IPS-NIHi7 (cell line): ENCODE measurements around the gene LRRIQ1.
A peak's percentile ranks its signal among the peaks of the same experiment; 100 is the strongest.

Experiments used
- DNase-seq: peaks from one replicate; pipeline ENCODE4 v3.0.0; 2012; ENCODE audit warnings: mixed read lengths; ENCODE audit errors: extremely low spot score

LRRIQ1 gene

GRCh38 chr12:85057370-85057963 is 21.3 kb downstream of the LRRIQ1 start:
- peak; percentile 25 for DNase-seq

GRCh38 chr12:85058339-85058738 is 22.2 kb downstream of the LRRIQ1 start:
- no peak for DNase-seq

DNA sequence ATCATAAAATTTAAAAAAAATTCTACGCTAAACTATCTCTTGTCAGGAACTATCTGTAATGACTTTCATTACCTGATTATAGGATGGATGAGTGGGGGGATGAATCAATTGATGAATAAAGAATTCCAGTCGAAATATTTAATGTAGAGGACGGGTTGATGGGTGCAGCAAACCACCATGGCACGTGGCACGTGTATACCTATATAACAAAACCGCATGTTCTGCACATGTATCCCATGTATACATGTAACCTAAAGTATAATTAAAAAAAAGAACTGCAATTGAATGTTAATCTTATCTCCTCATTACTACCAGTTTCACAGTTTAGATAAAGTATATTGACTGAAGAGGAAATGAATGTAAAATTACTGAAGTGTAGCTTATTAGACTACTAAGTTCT is 23.4 kb downstream of the LRRIQ1 start:
- no peak for DNase-seq

DNA sequence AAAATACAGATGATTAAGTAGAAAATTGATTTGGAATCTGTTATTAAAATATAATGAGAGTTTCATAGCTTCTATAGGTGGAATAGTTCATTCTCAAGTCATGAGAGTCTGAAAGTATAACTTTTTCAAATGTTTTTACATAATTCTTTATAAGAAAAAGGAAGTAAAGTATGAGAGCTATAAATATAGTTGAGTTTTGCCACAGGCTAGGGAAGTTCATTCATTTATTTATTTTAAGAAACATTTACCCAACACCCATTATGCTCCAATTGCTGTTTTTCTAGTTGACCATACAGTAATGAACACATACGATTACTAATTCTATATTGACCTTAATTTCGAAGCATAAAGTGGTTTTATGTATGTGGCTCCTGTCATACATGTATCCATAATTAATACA is 24.8 kb downstream of the LRRIQ1 start:
- DNase-seq, result no peak

DNA sequence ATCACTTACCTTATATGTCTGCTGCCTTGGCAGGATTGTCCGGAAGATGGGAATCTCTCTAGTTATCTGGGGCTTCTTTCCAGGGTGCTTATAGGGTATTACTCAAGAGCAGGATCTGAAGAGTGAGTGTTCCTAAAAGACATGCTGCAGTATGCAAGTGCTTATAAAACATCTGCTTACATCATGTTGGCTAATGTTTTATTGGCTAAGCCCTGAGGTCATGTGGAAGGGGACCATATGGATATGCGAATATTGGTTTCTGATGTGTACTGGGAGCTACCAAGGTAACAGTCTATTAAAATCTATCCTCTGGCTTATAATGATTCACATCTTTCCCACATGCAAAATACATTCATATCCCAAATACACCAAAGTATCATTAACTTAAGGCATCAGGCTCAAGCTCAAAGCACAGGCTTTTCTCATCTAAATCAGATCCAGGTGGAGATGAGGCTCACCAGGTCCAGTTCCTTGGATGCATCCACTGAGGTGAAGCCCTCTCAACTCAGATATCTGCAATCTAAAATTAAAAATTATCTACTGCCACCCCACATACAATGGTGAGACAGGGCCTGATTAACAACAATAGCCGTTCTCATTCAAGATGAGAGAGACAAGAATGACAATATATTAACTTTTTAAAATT is 29.8 kb downstream of the LRRIQ1 start:
- no peak for DNase-seq

- no peak for DNase-seq
Measured at GRCh38 chr12:85072826-85073225, 36.7 kb downstream of the LRRIQ1 start.

GRCh38 chr12:85076688-85077430 is 40.7 kb downstream of the LRRIQ1 start:
- peak; percentile 60 for DNase-seq

DNA sequence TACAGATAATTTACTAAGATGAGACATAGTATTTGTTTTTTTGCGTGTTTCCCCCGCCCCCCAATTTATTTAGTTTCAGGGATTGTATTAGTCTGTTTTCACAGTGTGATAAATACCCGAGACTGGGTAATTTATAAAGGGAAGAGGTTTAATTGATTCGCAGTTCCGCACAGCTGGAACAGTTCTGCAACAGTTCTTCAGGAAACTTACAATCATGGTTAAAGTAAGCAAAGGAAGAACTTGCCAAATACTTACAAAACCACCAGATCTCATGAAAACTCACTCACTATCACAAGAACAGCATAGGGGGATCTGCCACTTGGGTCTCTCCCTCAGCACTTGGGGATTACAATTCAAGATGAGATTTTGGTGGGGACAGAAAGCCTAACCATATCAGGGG is 48.9 kb downstream of the LRRIQ1 start:
- DNase-seq, result no peak

- peak; percentile 5 for DNase-seq
Measured at GRCh38 chr12:85089792-85090191, 53.6 kb downstream of the LRRIQ1 start.

- DNase-seq, result no peak
Measured at GRCh38 chr12:85092814-85093370, 56.7 kb downstream of the LRRIQ1 start.

- no peak for DNase-seq
Measured at GRCh38 chr12:85095501-85095900, 59.4 kb downstream of the LRRIQ1 start.

DNA sequence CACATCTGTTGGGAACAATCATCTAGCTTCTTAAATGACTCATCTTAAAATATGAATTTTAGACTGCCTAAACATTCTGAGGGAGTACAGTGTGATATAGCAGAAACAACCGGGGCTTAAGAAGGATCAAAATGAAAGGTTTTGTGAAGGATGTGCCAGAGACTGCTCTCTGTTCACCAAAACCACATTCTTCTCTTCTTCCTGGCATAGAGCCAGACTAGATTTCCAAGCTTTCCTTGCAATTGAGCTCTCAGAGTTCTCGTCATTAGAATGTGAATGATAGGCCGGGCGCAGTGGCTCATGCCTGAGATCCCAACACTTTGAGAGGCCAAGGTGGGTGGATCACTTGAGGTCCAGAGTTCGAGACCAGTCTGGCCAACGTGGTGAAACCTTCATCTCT is 94.5 kb downstream of the LRRIQ1 start:
- no peak for DNase-seq

- no peak for DNase-seq
Measured at GRCh38 chr12:85138833-85139232, 102.7 kb downstream of the LRRIQ1 start.

GRCh38 chr12:85147331-85147730 is 111.2 kb downstream of the LRRIQ1 start:
- DNase-seq, result no peak

GRCh38 chr12:85152311-85152729 is 116.2 kb downstream of the LRRIQ1 start:
- DNase-seq, result no peak

DNA sequence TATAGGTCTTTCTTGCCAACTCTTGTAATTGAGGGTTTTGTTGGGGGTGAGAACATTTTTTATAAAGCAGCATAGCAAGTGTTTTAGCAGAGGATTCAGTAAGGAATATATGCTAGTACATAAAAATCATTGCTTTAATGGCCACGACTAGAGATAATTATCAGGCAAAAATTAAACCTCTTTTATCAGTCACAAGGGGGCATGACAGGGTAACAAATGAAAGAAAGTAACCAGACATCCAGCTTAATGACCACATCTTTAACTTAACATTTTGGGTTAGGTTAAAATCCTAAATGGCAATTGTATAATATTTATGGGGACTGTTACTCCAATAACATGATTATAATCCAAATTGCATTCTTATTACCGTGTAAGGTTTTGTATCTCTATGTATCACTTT is 119.6 kb downstream of the LRRIQ1 start:
- DNase-seq, result no peak

- no peak for DNase-seq
Measured at GRCh38 chr12:85156569-85156968, 120.4 kb downstream of the LRRIQ1 start.

DNA sequence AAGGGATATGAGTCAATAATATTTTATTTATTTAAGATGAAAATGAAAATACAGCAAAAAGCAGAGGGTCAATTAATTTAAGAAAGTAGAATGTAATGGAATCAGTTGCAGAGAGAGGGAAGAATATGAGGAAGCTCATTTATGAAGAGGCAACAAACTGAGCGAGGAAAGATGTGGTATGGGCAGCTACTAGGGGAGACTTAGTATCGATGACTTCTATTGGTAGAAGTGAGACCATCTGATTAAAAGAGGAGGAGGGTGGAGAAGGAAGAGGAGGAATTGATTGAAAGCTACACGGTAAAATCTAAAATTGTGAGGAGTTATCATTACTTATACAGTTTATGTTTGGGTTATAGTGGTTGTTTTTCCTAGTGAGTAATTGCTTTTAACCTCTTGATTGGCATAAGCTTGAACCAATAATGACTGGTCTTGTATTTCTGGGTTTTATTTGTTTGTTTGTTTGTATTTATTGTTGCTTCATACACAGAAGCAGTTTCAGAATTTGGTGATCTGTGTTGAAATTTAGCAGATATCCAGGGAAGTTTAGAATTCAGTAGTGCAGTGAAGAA is 121.0 kb downstream of the LRRIQ1 start:
- no peak for DNase-seq

- DNase-seq, result no peak
Measured at GRCh38 chr12:85163752-85164321, 127.7 kb downstream of the LRRIQ1 start.

DNA sequence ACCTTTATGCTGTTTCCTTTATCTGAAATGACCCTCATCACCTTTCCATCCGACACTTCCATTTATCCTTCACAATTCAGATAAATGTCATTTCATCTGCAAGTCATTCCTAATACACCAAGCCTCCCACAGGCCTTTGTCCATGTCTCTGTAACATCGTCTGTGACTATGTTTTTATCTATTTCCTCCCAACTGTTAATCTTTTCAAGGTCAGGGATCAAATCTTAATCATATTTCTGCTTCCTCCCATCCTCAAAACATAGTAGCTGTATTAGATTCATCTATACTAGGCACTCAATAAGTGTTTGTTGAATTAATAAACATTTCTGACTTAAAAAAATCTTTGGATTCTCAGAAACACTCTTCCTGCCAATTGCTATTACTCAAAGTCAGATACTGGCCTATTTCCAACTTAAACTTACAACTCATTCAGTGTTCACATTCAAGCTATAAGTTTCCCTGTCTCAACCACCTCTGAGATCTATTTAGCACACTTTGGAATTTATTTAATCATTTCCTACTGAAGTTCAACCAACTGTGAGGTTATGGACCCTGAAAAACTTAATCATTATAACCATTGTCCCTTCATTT is 143.6 kb downstream of the LRRIQ1 start:
- no peak for DNase-seq

DNA sequence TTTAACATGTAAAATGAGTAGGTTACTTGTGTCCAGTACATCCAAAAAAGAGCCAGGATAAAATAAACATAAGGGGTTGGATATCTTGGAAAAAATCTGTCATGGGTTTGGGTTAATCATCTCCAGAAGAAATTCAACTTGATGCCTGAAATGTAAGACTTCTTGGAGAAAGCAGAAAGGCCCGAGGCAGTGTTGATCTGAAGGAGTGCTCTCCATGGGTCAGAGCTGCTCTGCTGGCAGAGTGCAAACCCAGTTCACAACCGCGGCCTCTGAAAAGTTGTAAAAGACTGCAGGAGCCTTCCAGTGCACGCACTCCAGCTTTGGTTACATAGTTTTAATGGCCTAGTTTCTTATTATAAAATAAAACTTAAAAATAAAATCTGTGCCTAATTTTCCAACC is 146.5 kb downstream of the LRRIQ1 start:
- no peak for DNase-seq

- no peak for DNase-seq
Measured at GRCh38 chr12:85183855-85184254, 147.7 kb downstream of the LRRIQ1 start.
